OCI-LY7 (cell line): ENCODE data around the gene FNDC3B.

ENCODE experiments used
- EZH2phosphoT487 ChIP-seq: fragments of 200-600 bp; sonication (generic); IDR thresholded peaks from 2 replicates; pipeline ENCODE4 v1.6.1; 2018; ENCODE audit warnings: low read depth, borderline replicate concordance, mild to moderate bottlenecking, mixed run types, antibody characterized with exemption, low read length, moderate library complexity, mixed read lengths
- TF ChIP-seq, protein P1 (sequence below): fragments of 200-600 bp; sonication (generic); conservative IDR thresholded peaks from 2 replicates; pipeline ENCODE4 v1.5.1; 2014; ENCODE audit warnings: mild to moderate bottlenecking, antibody characterized with exemption, low read length, moderate library complexity, mixed read lengths

DNA sequence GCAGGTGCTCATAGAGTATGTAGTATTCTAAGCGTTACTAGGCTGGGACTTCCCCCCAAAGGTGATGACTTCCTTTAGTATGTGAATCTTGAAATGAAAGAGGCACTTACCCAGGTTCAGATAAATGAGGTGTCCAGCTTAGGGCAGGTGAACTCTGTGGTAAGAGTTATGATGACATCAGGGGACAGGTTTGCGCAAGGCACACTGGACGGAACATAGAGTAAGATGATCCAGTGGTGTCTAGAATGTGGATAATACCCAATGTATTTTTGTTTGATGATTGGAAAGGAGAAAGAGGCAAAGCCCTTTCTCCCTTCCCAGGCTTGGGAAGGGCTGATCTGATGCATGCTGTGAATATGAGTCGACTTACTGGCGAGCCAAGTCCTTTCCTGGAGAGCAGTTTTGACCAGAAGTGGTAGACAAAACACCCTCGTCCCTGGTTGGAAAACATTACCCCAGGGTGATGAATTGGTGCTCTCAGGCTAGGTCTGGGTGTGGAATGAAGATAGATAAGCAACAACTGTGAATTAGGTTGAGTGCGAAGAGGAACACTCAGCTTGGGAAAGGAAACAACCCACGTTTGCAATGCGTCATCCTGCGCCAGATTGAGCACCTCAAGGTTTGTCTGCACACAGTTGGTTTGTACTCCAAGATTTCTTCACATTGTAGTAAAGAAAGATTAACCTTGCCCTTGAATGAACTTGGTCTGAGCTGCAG lies 284.7 kb downstream of the FNDC3B start:
- TF ChIP-seq, protein P1, sequence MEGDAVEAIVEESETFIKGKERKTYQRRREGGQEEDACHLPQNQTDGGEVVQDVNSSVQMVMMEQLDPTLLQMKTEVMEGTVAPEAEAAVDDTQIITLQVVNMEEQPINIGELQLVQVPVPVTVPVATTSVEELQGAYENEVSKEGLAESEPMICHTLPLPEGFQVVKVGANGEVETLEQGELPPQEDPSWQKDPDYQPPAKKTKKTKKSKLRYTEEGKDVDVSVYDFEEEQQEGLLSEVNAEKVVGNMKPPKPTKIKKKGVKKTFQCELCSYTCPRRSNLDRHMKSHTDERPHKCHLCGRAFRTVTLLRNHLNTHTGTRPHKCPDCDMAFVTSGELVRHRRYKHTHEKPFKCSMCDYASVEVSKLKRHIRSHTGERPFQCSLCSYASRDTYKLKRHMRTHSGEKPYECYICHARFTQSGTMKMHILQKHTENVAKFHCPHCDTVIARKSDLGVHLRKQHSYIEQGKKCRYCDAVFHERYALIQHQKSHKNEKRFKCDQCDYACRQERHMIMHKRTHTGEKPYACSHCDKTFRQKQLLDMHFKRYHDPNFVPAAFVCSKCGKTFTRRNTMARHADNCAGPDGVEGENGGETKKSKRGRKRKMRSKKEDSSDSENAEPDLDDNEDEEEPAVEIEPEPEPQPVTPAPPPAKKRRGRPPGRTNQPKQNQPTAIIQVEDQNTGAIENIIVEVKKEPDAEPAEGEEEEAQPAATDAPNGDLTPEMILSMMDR, result no peak
- TF ChIP-seq EZH2phosphoT487, result no peak
